ENCODE results near the gene CDHR2. TPM values are rescaled to one million over a fixed set of nuclear protein-coding genes. Genes with fewer than 3 reads are reported as not detected.

CDHR2 gene
- total RNA-seq, 1 donor from 2014 or later = 1.6 TPM

GRCh38 chr5:176528761-176529115 lies 20.4 kb upstream of the CDHR2 start:
- Mint-ChIP-seq H3K27me3 (no peaks in the 10 kb centered on the region), H3K4me1 (ENCODE audit: low read depth) (peaks cover 3% of the 10 kb centered on the region), H3K9me3 (ENCODE audit: low read depth) (no peaks in the 10 kb centered on the region), H3K36me3 (ENCODE audit: insufficient read depth) (peaks cover 5% of the 10 kb centered on the region), H3K4me3 (ENCODE audit: low read depth) (no peak overlapping the region), H3K27ac (no peak overlapping the region)
- TF ChIP-seq CTCF (IDR thresholded peaks at IDR 0.05; ENCODE audit: unreplicated experiment) = no peak
- no peak for DNase-seq (ENCODE audit: low spot score, unreplicated experiment)

GRCh38 chr5:176529116-176529740 lies 19.9 kb upstream of the CDHR2 start:
- Mint-ChIP-seq H3K27ac (no peak overlapping the region), H3K27me3 (no peaks in the 10 kb centered on the region), H3K4me1 (ENCODE audit: low read depth) (peaks cover 8% of the 10 kb centered on the region), H3K9me3 (ENCODE audit: low read depth) (no peaks in the 10 kb centered on the region), H3K4me3 (ENCODE audit: low read depth) (no peak overlapping the region), H3K36me3 (ENCODE audit: insufficient read depth) (peaks cover 5% of the 10 kb centered on the region)
- DNase-seq (ENCODE audit: low spot score, unreplicated experiment) = no peak
- TF ChIP-seq CTCF (IDR thresholded peaks at IDR 0.05; ENCODE audit: unreplicated experiment) = no peak

GRCh38 chr5:176529741-176530141 lies 19.4 kb upstream of the CDHR2 start:
- Mint-ChIP-seq H3K36me3 (ENCODE audit: insufficient read depth) (peaks cover 5% of the 10 kb centered on the region), H3K27ac (no peak overlapping the region), H3K4me3 (ENCODE audit: low read depth) (no peak overlapping the region), H3K4me1 (ENCODE audit: low read depth) (peaks cover 13% of the 10 kb centered on the region), H3K27me3 (no peaks in the 10 kb centered on the region), H3K9me3 (ENCODE audit: low read depth) (no peaks in the 10 kb centered on the region)
- no peak for TF ChIP-seq CTCF (IDR thresholded peaks at IDR 0.05; ENCODE audit: unreplicated experiment)
- no peak for DNase-seq (ENCODE audit: low spot score, unreplicated experiment)

- TF ChIP-seq CTCF (IDR thresholded peaks at IDR 0.05; ENCODE audit: unreplicated experiment) = no peak
- peaks cover 20% of the 10 kb centered on the region for H3K4me1 Mint-ChIP-seq (ENCODE audit: low read depth)
- H3K4me3 Mint-ChIP-seq (ENCODE audit: low read depth) = no peak overlapping the region
- H3K36me3 Mint-ChIP-seq (ENCODE audit: insufficient read depth) = peaks cover 6% of the 10 kb centered on the region
- DNase-seq (ENCODE audit: low spot score, unreplicated experiment) = no peak
- H3K27me3 Mint-ChIP-seq = no peaks in the 10 kb centered on the region
- H3K9me3 Mint-ChIP-seq (ENCODE audit: low read depth) = no peaks in the 10 kb centered on the region
- H3K27ac Mint-ChIP-seq = no peak overlapping the region
Observed at GRCh38 chr5:176530393-176530982, 18.7 kb upstream of the CDHR2 start.

- no peak for DNase-seq (ENCODE audit: low spot score, unreplicated experiment)
Observed at GRCh38 chr5:176530983-176531901, 17.9 kb upstream of the CDHR2 start.

More at GRCh38 chr5:176530983-176531901, 17.9 kb upstream of the CDHR2 start:
- peaks cover 23% of the 10 kb centered on the region for H3K4me1 Mint-ChIP-seq (ENCODE audit: low read depth)
- no peak overlapping the region for H3K27ac Mint-ChIP-seq
- H3K36me3 Mint-ChIP-seq (ENCODE audit: insufficient read depth) = peaks cover 5% of the 10 kb centered on the region
- TF ChIP-seq CTCF (IDR thresholded peaks at IDR 0.05; ENCODE audit: unreplicated experiment) = no peak
- H3K27me3 Mint-ChIP-seq = no peaks in the 10 kb centered on the region
- H3K4me3 Mint-ChIP-seq (ENCODE audit: low read depth) = no peak overlapping the region
- H3K9me3 Mint-ChIP-seq (ENCODE audit: low read depth) = no peaks in the 10 kb centered on the region
